KOPT-K1 (cell line): ENCODE measurements around the gene IFTAP.
A peak's percentile ranks its signal among the peaks of the same experiment; 100 is the strongest.
"Not testable (repeated sequence)": the region's sequence is repeated elsewhere in the genome, so short reads cannot be mapped to it uniquely, and the experiment has no call there.

Experiments used
- H3K27ac ChIP-seq: fragments of 200-600 bp; sonication (generic); 2 replicates; pipeline ENCODE4 v1.5.1; 2016; ENCODE audit warnings: antibody characterized with exemption, mild to moderate bottlenecking, low read depth, low read length; ENCODE audit not compliant: poor library complexity, severe bottlenecking
- H3K36me3 ChIP-seq: fragments of 200-600 bp; sonication (generic); 2 replicates; pipeline ENCODE4 v1.5.1; 2017; ENCODE audit warnings: antibody characterized with exemption, mild to moderate bottlenecking, low read length, moderate library complexity; ENCODE audit not compliant: insufficient read depth
- H3K9me3 ChIP-seq: fragments of 200-600 bp; sonication (generic); 2 replicates; pipeline ENCODE4 v1.5.1; 2017; ENCODE audit warnings: antibody characterized with exemption, low read length, mild to moderate bottlenecking; ENCODE audit not compliant: insufficient read depth, poor library complexity, severe bottlenecking

Gene IFTAP, protein sequence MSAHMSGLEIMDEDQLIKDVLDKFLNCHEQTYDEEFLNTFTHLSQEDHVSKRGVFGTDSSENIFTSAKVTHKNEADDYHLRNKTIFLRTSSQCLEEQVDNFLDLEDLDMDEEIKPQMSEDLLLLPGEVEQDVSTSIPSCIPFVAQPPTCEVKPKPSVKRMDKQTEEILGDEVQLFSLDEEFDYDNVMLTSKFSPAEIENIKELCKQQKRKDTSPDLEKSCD

DNA sequence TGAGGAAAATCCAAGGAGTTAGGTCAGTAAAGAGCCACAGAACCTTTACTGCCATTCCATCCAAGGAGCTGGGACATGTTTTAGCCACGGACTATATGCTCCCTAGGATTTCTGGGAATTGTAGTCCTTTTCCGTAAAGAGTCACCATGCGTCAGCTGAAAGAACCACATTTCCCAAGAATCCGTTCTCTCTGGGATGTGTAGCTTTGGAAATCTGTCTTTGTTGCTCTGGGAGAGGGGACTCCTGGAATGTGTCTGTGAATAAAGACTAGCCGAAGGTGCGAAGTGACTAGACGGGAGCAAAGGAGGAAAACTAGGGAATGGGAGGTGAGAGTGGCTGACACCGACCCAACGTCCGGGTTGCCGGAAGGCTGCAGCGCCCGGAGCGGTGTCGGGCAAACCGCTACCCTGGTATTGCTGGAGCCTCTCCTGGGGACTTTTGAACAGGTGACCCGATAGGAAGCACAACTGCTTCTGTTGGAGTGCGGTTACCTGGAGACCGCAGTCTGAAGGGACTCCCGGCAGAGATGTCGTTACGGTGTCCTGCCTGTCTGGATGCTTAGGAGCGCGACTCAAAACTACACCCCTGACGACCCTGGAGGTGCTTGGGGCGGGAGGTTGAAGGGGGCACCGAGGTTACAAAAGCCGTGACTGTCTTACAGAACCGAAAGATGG, at the start of gene IFTAP:
IFTAP (plus strand) TSS at position 187 of the 674 bp plus-strand sequence. CDS start 15,602 bp downstream, outside the sequence.
- H3K9me3 ChIP-seq: no peaks in the 10 kb centered on the region
- H3K36me3 ChIP-seq: no peaks in the 10 kb centered on the region
- no peak within 1 kb of the TSS for H3K27ac ChIP-seq

GRCh38 chr11:36550385-36551115, 43.8 kb upstream of the IFTAP start:
- no peaks in the 10 kb centered on the region for H3K9me3 ChIP-seq
- no peak overlapping the region for H3K27ac ChIP-seq
- no peaks in the 10 kb centered on the region for H3K36me3 ChIP-seq

GRCh38 chr11:36557390-36557789, 36.9 kb upstream of the IFTAP start:
- not testable (repeated sequence) for H3K9me3 ChIP-seq, H3K36me3 ChIP-seq
- H3K27ac ChIP-seq: peak overlapping the region; percentile 85

DNA sequence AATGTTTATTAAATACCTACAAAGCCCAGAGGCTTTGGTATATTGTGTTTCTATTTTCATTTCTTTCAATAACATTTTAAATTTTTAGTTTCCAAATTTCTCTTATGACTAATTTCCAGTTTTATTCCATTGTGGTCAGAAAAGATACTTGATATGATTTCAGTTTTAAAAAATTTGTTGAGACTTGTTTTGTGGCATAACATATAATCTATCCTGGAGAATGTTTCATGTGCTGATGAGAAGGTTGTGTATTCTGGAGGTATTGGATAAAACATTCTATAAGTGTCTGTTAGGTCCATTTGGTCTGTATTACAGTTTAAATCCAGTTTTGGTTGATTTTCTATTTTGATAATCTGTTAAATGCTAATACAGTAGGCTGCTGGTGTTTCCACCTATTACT, 36.3 kb upstream of the IFTAP start:
- no peaks in the 10 kb centered on the region for H3K36me3 ChIP-seq
- H3K9me3 ChIP-seq: peaks cover 6% of the 10 kb centered on the region
- H3K27ac ChIP-seq: peak overlapping the region; percentile 85

DNA sequence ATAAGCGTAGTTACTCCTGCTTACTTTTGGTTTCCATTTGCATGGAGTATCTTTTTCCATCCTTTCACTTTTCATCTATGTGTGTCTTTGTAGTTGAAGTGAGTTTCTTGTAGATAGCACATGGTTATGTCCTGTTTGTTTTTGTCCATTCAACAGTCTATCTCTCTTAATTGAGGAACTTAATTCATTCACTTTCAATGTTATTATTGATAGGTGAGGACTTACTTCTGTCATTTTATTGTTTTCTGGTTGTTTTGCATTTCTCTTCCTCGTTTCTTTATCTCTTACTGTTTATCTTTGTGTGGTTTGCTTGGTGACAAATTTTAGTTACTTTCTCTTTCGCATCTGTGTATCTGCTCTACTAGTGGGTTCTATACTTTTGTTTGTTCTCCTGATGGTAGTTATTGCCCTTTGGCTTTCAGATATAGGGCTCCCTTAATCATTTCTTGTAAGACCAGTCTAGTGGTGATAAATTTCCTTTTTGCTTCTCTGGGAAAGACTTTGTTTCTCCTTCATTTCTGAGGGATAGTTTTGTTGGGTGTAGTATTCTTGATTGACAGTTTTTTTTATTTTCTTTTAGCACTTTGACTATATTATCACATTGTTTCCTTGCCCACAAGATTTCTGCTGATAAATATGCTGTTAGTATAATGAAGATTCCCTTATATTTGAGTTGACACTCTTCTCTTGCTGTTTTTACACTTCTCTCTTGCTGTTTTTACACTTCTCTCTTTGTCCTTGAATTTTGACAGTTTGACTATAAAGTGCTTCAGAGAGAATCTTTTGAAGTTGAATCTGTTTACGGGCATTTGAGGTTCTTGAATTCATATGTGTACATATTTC, 35.5 kb upstream of the IFTAP start:
- Histone ChIP-seq H3K27ac (peak overlapping the region; percentile 85), H3K9me3 (peaks cover 6% of the 10 kb centered on the region), H3K36me3 (no peaks in the 10 kb centered on the region)

- H3K9me3 ChIP-seq: peaks cover 6% of the 10 kb centered on the region
- H3K36me3 ChIP-seq: no peaks in the 10 kb centered on the region
- H3K27ac ChIP-seq: no peak overlapping the region
These were observed 29.8 kb upstream of the IFTAP start for GRCh38 chr11:36564376-36565030.

DNA sequence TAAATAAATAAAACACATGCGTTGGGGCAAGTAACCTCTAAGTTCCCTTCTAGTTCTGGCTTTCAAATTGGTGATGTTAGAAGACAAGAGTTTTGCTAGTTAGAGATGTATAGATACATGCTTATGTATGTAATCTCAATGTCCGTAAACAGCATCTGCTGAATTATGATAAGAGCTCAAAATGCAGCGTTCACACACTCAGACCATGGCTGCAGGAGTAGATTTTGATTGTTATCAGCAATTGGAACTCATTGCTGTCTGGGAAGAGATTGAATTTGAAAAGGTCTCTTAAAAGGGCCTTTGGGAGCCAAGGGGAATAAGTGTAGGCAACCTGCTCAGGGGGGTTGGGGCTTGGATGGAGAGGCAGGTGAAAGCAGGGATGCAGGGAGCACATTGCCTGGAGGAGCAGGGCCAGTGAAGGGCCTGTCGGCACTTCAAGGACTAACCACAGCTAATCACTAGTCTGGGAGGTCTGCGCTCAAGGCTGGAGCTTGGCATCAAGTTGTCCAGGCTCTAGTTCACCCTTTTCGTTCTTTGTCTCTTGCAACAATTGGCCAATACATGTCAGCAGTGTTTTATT, 29.2 kb upstream of the IFTAP start:
- Histone ChIP-seq H3K9me3 (peaks cover 1% of the 10 kb centered on the region), H3K36me3 (no peaks in the 10 kb centered on the region), H3K27ac (no peak overlapping the region)

DNA sequence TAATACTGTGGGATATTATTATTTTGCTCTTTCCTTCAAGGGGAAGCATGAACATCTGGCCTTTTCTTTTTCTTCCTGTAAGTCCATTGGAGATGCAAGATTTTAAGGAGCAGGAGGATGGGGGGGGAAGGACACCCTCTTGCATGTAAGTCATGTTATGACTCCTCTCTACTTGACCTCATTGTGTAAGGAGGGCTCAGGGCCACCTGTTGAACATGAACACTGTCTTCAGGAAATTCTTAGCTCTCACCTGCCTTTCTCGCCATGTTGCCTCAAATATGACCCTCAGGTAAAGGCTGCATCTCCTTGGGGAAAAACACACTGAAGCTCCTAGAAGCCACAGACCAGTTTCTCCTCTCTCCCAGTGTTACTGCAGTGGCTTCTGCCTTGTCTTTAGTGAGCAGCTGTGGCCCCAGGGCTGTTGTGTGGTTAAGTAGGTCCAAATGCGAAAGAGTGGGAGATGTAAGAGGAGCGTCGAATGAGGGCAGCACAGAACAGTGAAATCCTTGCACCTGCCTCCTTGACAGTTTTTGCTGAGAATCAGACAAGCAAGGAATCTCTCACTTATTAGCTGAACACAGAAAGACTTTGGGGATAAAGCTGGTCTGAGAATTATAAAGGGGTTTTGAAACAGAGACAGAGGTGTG, 27.8 kb upstream of the IFTAP start:
- peak overlapping the region; percentile 30 for H3K27ac ChIP-seq
- no peaks in the 10 kb centered on the region for H3K9me3 ChIP-seq
- H3K36me3 ChIP-seq: no peaks in the 10 kb centered on the region

DNA sequence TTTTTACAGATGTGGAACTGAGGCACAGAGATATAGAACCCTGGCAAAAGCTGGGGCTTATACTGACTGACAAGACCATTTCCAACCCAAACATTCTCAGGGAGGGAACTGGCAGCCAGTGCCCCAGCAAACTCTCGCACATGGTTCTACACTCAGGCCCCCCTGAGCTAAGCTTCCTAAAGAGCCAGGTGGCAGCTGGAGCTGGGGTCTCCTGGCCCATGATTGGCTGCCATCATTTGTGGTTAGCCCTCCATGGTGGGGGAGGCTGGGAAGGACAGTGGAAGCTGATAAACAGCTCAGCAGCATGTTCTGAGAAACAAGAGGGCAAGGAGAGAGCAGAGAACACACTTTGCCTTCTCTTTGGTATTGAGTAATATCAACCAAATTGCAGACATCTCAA, 26.6 kb upstream of the IFTAP start, which contains the start of gene RAG1:
RAG1 (plus strand) TSS at position 314 of the 400 bp plus-strand sequence. CDS start 5,298 bp downstream, outside the sequence.
- no peaks in the 10 kb centered on the region for H3K36me3 ChIP-seq
- no peaks in the 10 kb centered on the region for H3K9me3 ChIP-seq
- H3K27ac ChIP-seq: peak within 1 kb of the TSS; percentile 30

GRCh38 chr11:36569095-36569494, 25.2 kb upstream of the IFTAP start:
- no peaks in the 10 kb centered on the region for H3K9me3 ChIP-seq
- no peaks in the 10 kb centered on the region for H3K36me3 ChIP-seq
- H3K27ac ChIP-seq: no peak overlapping the region

DNA sequence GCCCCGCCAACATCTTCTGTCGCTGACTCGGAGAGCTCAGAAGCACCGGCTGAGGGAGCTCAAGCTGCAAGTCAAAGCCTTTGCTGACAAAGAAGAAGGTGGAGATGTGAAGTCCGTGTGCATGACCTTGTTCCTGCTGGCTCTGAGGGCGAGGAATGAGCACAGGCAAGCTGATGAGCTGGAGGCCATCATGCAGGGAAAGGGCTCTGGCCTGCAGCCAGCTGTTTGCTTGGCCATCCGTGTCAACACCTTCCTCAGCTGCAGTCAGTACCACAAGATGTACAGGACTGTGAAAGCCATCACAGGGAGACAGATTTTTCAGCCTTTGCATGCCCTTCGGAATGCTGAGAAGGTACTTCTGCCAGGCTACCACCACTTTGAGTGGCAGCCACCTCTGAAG, 19.8 kb upstream of the IFTAP start:
- H3K36me3 ChIP-seq: no peaks in the 10 kb centered on the region
- no peak overlapping the region for H3K27ac ChIP-seq
- H3K9me3 ChIP-seq: no peaks in the 10 kb centered on the region

DNA sequence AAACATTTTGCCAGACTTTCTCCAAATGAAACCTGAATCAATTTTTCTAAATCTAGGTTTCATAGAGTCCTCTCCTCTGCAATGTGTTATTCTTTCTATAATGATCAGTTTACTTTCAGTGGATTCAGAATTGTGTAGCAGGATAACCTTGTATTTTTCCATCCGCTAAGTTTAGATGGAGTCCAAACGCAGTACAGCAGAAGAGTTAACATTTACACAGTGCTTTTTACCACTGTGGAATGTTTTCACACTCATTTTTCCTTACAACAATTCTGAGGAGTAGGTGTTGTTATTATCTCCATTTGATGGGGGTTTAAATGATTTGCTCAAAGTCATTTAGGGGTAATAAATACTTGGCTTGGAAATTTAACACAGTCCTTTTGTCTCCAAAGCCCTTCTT, 16.9 kb upstream of the IFTAP start:
- Histone ChIP-seq H3K36me3 (no peaks in the 10 kb centered on the region), H3K9me3 (peaks cover 21% of the 10 kb centered on the region), H3K27ac (no peak overlapping the region)

DNA sequence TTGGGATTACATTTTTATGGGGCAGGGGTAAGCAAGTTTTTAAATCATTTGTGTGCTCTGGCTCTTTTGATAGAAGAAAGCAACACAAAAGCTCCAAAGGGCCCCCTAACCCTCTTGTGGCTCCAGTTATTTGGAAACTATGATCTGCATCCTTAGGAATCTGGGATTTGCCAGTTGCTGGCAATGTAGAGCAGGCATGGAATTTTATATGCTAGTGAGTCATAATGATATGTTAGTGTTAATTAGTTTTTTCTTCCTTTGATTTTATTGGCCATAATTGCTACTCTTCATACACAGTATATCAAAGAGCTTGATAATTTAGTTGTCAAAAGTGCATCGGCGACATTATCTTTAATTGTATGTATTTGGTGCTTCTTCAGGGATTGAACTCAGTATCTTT, 16.4 kb upstream of the IFTAP start:
- Histone ChIP-seq H3K9me3 (peaks cover 24% of the 10 kb centered on the region), H3K36me3 (no peaks in the 10 kb centered on the region), H3K27ac (no peak overlapping the region)

DNA sequence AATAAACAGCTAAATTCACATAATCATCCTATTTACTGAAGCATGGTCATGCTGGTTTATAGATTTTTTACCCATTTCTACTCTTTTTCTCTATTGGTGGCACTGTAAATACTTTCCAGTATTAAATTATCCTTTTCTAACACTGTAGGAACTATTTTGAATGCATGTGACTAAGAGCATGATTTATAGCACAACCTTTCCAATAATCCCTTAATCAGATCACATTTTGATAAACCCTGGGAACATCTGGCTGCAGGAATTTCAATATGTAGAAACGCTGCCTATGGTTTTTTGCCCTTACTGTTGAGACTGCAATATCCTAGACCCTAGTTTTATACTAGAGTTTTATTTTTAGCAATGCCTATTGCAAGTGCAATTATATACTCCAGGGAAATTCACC, 15.8 kb upstream of the IFTAP start:
- Histone ChIP-seq H3K27ac (no peak overlapping the region), H3K36me3 (no peaks in the 10 kb centered on the region)

More for the DNA sequence above, 15.8 kb upstream of the IFTAP start:
- peaks cover 24% of the 10 kb centered on the region for H3K9me3 ChIP-seq
